GM23338 (cell line): ENCODE data around the gene KLK11.

Source experiments
- EZH2phosphoT487 ChIP-seq: fragments of 200-600 bp; sonication (generic); IDR thresholded peaks from one replicate; pipeline ENCODE4 v1.8.1; 2018; ENCODE audit warnings: antibody characterized with exemption; ENCODE audit not compliant: unreplicated experiment
- ZNF114 ChIP-seq: fragments of 250-450 bp; sonication (Bioruptor Pico); IDR thresholded peaks from 2 replicates; pipeline ENCODE4 v1.5.0; 2020; ENCODE audit warnings: mild to moderate bottlenecking, moderate library complexity
- TF ChIP-seq, protein P1 (sequence below), 2 experiments: fragments of 200-600 bp in 1 of 2; sonication (generic) in 1 of 2; conservative IDR thresholded peaks; 2 replicates each; pipeline versions ENCODE4 v1.5.1 to v1.6.1; 2016 to 2017; ENCODE audit warnings: antibody characterized with exemption in 2 of 2, low read depth in 2 of 2, mild to moderate bottlenecking in 2 of 2, moderate library complexity in 1 of 2

DNA sequence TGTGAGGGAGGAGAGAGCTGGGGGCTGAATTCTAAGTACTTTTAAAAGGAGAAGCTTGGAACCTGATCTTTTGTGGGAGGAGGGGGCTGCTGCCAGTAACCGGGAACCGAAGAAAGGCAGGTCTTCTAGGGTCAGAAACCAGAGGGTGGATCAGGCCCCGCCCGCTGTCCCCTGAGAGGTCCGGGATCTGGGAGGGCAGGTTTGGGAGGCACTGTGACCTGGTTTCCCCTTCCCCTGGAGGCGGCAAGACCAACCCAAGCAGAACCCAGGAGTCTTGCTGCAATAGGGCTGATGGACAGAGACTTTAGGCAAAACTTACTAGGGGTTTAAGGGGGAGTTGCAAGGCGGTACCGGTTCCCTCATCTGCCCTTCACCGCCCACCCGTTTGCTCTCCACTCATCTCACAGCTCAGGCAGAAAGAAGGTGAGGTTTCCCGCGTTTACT is 24.3 kb downstream of the KLK11 start:
- TF ChIP-seq, protein P1, sequence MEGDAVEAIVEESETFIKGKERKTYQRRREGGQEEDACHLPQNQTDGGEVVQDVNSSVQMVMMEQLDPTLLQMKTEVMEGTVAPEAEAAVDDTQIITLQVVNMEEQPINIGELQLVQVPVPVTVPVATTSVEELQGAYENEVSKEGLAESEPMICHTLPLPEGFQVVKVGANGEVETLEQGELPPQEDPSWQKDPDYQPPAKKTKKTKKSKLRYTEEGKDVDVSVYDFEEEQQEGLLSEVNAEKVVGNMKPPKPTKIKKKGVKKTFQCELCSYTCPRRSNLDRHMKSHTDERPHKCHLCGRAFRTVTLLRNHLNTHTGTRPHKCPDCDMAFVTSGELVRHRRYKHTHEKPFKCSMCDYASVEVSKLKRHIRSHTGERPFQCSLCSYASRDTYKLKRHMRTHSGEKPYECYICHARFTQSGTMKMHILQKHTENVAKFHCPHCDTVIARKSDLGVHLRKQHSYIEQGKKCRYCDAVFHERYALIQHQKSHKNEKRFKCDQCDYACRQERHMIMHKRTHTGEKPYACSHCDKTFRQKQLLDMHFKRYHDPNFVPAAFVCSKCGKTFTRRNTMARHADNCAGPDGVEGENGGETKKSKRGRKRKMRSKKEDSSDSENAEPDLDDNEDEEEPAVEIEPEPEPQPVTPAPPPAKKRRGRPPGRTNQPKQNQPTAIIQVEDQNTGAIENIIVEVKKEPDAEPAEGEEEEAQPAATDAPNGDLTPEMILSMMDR (conservative IDR thresholded peaks at IDR 0.05; ENCODE audit: low read depth in 2 of 2), result no peak
- no peak for TF ChIP-seq ZNF114
- TF ChIP-seq EZH2phosphoT487, result no peak
